G401 (cell line): ENCODE results near the gene CLEC18C. TPM values are rescaled to one million over a fixed set of nuclear protein-coding genes. Genes with fewer than 3 reads are reported as not detected.
"Not testable (repeated sequence)": the region's sequence is repeated elsewhere in the genome, so short reads cannot be mapped to it uniquely, and the experiment has no call there.

Source experiments
- DNase-seq: peaks from one replicate; pipeline ENCODE4 v3.0.0-alpha.2; 2015; ENCODE audit warnings: low spot score
- in situ Hi-C: cut with HindIII; loops from 2 replicates; pipeline ENCODE4 v1.10.0; 2016; ENCODE audit warnings: low sequenced_read_pairs, mixed read lengths
- total RNA-seq: library from RNA; depleted of rRNA; stranded (reverse); fragments of >200 nt; shearing (Covaris generic); gene quantifications from 2 replicates; pipeline ENCODE4 v1.2.3, GENCODE V29; 2014; rRNA removed

Gene CLEC18C
- not detected in 2 replicates for total RNA-seq

DNA sequence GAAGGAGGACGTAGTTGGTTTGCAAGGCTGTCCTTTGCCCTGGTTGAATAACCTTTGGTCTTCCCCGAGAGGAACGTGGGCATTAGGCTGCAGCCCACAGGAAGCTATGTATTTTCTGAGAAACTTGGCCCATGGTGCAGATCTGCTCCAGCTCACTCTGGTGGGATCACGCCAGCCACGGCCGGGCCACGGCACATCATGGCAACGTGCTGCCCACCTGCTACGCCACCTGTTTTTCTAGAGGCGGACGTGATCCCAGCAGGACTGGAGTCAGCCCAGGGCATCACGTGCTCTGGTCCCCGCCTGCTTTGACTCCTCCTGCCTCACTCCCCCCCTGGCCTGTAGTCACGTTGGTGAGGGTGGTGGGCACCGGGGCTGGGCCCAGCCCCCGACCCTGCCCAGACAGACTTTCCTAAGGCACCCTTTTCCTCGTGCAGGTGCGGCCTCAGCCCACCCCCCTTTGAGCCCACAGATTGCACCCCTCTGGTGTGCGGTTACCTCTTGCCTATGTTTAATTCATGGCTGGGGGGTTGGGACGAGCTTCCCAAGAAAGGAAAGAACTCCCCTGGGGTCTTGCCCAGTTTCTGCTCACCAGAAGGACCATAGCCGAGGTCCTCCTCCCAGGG lies at the start of gene CLEC18C:
Gene CLEC18C (plus strand): TSS at position 576 of the 626 bp plus-strand sequence. CDS start 492 bp downstream, outside the sequence.
- peak; percentile 59 for DNase-seq
- in situ Hi-C loops, result not testable (repeated sequence)

DNA sequence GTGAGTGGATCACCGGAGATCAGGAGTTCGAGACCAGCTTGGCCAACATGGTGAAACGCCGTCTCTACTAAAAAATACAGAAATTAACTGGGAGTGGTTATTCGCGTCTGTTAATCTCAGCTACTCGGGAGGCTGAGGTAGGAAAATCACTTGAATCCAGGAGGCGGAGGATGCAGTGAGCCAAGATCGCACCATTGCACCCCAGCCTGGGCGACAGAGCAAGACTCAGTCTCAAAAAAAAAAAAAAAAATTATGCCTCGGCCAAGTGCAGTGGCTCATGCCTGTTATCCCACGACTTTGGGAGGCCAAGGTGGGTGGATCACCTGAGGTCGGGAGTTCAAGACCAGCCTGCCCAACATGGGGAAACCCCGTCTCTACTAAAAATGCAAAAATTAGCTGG lies 49.8 kb upstream of the CLEC18C start:
- in situ Hi-C loops, DNase-seq: not testable (repeated sequence)

DNA sequence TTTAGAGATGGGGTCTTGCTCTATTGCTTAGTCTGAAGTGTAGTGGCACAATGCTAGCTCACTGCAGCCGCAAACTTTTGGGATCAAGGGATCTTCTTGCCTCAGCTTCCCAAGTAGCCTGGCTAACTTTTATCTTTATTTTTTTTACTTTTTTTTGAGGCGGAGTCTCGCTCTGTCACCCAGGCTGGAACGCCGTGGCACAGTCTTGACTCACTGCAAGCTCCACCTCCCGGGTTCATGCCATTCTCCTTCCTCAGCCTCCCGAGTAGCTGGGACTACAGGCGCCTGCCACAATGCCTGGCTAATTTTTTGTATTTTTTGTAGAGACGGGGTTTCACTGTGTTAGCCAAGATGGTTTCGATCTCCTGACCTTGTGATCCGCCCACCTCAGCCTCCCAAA lies 47.4 kb upstream of the CLEC18C start:
- in situ Hi-C loops, DNase-seq: not testable (repeated sequence)

DNA sequence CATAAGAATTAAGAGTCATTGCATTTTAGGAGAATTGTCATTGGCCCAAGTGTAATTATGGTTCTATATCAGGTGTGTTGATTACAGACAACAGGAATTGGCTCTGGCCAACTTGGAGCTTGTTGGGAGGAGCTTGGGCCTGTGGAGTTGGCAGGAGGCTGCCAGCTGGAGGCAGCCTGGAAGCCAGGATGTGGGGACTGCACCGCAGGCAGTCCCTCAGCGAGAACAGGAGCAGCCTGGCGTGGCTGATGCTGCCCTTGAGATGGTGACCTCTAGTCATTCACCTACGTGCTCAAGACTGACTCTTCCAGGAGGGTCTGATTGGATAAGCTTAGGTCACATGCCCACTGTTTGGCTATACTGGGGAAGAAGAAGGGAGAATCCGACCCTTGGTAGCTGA lies 45.9 kb upstream of the CLEC18C start:
- in situ Hi-C loops, result not testable (repeated sequence)
- peak; percentile 4 for DNase-seq

DNA sequence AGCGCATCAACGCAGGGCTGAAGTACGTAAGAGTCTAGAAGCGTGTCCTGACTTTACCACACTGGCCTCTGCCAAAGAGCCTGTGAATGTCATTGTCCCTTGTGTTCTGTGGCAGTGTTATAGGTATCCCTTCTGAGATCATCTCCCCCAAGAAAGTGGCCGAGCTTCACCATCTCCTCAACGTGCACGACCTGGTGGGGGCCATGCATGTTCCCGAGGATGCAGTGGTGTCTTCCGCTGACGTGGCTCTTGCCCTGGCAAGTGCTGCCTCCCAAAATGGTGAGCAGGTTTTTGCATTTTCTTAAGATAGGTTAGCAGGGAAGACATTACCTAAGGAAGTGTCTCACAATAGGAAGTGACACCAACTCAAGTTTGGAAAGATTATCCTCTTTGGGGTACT lies 44.7 kb upstream of the CLEC18C start:
- in situ Hi-C loops, DNase-seq: not testable (repeated sequence)

DNA sequence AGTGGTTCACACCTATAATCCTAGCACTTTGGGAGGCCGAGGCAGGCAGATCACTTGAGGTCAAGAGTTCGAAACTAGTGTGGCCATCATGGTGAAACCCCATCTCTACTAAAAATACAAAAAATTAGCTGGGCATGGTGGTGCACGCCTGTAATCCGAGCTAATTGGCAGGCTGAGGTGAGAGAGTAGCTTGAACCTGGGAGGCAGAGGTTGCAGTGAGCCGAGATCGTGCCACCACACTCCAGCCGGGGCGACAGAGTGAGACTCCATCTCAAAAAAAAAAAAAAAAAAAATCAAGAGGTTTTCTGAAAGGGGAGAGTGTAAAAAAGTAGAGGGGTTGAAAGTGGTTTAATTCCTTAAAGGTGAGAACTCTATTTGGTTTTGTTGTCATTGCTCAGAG lies 37.8 kb upstream of the CLEC18C start:
- DNase-seq, in situ Hi-C loops: not testable (repeated sequence)

DNA sequence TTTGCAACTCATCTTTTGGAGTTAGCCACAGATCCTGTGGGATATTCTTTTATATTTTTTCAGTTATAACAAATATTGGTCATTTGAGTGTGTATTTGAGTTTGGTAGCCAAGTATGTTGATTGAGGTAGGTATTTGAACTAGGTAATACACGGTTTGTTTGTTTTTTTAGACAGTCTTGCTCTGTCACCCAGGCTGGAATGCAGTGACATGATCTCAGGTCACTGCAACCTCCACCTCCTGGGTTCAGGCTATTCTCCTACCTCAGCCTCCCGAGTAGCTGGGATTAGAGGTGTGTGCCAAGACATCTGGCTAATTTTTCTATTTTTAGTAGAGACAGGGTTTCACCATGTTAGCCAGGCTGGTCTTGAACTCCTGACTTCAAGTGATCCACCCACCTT lies 37.0 kb upstream of the CLEC18C start:
- in situ Hi-C loops, result not testable (repeated sequence)

DNA sequence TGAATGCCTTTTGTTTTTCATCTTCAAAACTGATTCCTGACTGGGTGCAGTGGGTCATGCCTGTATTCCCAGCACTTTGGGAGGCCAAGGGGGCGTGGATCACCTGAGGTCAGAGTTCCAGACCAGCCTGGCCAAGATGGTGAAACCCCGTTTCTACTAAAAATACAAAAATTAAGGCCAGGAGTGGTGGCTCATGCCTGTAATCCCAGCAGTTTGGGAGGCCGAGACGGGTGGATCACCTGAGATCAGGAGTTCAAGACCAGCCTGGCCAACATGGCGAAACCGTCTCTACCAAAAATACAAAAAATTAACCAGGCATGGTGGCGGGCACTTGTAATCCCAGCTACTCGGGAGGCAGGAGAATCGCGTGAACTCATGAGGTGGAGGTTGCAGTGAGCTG lies 30.8 kb upstream of the CLEC18C start:
- DNase-seq, in situ Hi-C loops: not testable (repeated sequence)

More for the DNA sequence above, 37.0 kb upstream of the CLEC18C start:
- not testable (repeated sequence) for DNase-seq

DNA sequence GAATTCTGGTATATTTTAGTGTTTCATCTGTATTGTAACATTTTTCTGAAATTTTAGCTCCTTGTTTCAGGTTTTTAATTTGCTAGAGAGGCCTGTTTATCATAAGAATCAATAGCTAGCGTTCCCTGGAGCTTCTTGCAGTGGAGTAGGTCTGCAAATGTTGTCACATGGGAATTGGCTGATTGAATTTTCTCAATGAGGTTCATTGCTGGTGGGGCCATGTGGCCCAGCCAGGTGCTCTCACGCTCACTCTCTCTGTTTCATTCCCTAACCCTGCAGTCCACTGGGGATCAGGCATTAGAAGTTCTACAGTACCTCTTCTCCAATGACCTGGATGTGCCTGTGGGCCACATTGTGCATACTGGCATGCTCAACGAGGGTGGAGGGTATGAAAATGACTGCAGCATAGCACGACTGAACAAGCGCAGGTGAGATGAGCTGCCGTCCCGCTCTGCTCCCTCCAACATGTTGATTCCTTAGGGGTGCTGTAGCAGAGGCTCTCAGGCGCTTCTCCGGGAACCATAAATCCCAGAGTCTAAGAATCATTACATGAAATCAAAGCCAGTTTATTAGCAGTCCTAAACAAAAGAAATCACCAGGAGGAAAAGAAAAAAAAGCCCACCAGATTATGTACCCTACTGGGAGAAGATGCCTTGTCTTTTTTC lies 30.2 kb upstream of the CLEC18C start:
- in situ Hi-C loops, DNase-seq: not testable (repeated sequence)

DNA sequence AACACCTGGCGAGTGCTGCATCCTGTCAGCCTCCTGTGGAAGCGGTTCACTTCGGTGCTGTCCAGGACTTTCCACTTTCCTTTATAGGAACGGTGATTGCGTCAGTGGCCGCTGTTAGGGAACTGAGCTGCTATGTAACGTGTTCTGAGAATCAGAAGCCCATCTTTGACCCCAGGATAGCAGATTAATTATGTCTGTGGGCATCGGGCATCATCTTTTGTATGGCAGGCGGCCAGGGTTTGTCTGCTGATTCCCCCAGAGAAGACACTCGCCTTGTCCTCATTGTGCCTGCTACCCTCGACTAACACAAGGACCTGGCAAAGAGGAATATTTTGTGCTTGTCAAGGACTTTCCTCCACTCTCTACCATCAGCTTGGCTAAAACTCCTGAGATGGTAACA lies 25.7 kb upstream of the CLEC18C start:
- not testable (repeated sequence) for DNase-seq

DNA sequence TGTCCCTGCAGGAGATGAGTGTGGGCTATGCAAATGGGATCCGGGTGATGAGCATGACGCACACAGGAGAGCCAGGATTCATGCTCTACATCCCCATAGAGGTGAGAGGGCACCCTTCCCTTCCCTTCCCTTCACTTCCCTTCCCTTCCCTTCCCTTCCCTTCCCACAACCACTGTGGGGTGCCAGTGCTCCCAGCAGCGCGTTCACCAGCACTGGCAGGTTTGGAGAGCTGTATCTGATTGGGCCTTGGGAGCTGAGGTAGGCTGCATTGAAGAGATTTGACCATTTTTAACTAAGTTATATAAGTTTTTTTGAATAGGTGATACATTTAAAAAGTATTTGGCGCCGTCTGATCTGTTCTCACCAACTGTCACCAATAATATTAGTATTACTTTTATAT lies 25.1 kb upstream of the CLEC18C start:
- in situ Hi-C loops, DNase-seq: not testable (repeated sequence)

More for the DNA sequence above, 25.7 kb upstream of the CLEC18C start:
- in situ Hi-C loops, result not testable (repeated sequence)

DNA sequence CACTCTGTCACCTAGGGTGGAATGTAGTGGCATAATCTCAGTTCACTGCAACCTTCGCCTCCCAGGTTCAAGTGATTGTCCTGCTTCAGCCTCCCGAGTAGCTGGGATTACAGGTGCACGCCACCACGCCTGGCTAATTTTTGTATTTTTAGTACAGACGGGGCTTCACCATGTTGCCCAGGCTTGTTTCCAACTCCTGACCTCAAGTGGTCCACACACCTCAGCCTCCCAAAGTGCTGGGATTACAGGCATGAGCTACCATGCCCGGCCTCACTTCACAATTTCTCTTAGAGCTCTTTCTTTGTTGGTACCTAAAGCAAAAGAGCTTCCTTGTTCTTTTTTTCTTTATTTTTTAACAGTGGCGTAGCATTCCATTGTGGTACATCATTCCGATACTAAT lies 24.3 kb upstream of the CLEC18C start:
- in situ Hi-C loops, DNase-seq: not testable (repeated sequence)

DNA sequence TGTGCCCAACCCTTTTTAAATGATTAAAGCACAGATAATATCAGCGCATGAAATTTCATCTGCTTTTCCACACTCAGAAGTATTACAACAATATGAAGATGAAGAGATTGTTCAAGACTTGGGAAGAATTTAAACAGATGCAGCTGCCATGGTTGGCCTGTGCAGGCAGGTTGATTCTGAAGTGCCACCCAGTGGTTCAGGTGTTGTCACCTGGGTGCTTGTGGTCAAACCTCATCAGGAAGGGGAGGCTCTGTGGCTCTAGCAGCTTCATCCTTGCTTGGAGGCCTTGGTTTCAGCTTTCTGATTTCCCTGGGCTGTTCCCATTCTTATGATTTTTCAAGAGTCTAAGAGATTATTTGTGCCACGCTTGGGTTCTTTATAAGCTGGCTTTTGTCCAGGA lies 22.2 kb upstream of the CLEC18C start:
- in situ Hi-C loops, result no loop called here
- no peak for DNase-seq

DNA sequence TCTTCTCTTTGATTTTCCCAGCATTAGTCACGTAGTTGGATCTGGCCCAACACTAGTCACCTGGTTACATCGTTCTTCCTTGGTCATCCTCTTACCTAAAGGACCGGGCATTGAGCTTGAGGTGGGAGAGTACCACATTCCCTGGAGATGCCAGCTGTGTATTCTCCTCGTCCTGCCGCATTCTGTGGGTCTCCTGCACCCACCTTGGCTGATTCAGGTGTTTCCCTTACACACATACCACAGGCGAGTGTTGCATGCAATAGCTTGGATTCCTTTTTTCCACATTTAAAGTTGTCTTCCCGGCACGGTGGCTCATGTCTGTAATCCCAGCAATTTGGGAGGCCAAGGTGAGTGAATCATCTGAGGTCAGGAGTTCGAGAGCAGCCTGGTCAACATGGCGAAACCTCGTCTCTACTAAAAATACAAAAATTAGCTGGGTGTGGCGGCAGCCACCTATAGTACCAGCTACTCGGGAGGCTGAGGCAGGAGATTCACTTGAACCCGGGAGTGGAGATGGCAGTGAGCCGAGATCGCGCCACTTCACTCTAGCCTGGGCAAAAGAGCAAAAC lies 21.6 kb upstream of the CLEC18C start:
- in situ Hi-C loops, result no loop called here
- DNase-seq, result no peak

DNA sequence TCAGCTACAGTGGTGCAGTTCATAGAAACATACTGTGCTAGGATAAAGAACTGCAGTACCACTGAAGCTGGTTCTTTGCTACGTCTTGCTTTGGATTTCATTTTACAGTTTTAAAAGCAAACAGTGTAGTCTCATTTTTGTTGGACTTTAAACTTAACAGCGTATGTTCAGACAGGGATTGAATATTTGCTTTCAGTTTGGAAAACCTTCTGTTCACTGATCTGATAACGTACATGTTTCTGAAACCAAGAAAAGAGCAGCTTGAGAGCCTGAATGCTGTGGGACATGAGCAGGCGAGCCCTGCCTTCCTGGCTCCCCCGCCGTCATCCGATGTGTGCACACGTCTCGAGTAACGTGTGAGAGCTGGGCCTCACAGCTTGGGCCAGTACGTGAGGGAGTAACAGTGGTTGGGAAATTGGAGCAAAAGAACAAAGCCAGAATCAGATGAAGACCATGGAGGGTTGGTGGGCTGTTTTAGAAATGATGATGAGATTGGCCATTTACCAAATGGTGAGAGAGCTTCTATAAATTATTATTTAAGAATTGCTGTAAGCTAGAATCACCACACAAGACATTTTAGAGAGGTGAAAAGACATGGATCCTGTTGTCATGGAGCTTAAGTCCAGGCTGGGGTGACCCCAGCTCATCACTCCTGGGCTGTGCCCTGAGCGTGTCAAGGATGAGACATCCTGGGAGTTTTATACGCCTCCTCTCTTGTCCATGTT lies 20.8 kb upstream of the CLEC18C start:
- in situ Hi-C loops, result no loop called here
- DNase-seq, result no peak

DNA sequence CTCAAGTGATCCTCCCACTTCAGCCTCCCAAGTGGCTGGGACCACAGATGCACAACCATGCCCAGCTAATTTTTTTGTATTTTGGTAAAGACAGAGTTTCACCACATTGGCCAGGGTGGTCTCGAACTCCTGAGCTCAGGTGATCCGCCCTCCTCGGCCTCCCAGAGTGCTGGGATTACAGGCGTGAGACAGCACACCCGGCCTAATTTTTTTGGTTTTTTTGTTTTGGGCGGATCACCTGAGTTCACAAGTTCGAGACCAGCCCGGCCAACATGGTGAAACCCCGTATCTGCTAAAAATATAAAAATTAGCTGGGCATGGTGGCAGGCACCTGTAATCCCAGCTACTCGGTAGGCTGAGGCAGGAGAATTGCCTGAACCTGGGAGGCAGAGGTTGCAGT lies 18.9 kb upstream of the CLEC18C start:
- DNase-seq, in situ Hi-C loops: not testable (repeated sequence)

DNA sequence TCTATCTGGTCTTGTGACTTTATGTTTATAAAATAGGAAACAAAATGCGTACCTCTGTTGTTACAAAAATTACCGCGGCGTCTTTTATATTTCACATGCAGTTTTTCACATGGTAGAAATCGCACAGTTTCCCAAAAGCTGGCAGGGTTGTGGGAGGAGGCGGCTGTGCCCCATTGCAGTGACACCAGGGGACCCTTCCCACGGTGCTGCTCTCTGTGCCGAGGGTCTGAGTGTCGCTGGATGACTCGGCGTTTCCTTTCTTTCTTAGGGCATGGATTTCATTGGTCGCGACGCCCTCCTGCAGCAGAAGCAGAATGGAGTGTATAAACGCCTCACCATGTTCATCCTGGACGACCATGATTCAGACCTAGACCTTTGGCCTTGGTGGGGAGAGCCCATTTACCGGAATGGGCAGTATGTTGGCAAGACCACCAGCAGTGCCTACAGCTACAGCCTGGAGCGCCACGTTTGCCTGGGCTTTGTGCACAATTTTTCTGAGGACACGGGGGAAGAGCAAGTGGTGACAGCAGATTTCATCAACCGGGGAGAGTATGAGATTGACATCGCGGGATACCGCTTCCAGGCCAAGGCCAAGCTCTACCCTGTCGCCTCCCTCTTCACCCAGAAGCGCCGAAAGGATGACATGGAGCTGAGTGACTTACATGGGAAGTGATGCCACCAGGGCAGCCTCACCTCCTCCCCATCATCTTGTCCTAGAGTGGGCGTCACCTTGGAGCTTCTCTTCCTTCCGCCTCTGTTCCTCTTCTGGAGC lies 17.2 kb upstream of the CLEC18C start:
- in situ Hi-C loops, result no loop called here
- no peak for DNase-seq

DNA sequence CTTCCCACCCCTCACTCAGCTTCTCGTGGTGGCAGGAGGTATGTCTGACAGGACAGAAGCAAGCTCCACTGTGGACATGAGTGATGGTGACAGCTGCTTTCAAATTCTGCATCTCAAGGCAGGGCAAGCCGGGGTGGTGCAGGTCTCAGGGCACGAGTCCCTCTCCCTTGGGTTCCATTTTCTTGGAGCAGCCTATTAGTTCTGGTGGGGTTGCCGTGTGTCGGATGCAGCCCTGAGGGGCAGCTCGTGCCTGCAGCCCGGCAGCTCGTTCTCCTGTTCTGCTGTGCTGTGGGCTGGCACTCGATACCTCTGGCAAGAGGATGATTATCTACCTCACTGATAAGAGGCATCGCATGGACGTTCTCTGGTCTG lies 16.5 kb upstream of the CLEC18C start:
- in situ Hi-C loops, result no loop called here
- DNase-seq, result no peak
